RPMI7951 (cell line): ENCODE data around the gene MYRIP. TPM values are rescaled to one million over a fixed set of nuclear protein-coding genes. Genes with fewer than 3 reads are reported as not detected.
"Not testable (repeated sequence)": the region's sequence is repeated elsewhere in the genome, so short reads cannot be mapped to it uniquely, and the experiment has no call there.

ENCODE experiments used
- DNase-seq: peaks from one replicate; pipeline ENCODE4 v3.0.0-alpha.2; 2012; ENCODE audit warnings: low read depth
- total RNA-seq: library from RNA; depleted of rRNA; stranded (reverse); fragments of >200 nt; shearing (Covaris generic); gene quantifications from 2 replicates; pipeline ENCODE4 v1.2.3, GENCODE V29; 2014

The MYRIP gene
- total RNA-seq, 1 experiment from 2014 or later, result not detected

DNA sequence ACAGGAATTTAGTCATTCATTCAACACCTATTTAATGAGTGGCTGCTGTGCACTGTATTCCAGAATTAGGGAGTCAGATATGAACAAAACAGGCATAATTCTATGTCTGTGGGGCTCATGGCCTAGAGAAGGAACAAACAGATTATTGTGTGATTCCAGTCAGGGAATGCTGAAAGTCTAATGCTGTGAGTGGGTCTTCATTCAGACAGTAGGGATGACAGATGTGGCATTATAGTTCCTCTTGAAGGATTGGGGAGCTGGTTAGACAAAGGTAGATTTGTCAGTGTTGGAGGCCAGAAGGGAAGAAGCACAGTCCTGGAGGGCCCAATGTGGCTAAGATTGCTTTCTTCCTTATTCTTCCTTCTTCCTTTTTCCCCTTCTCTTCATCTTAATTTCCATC is 273.7 kb downstream of the MYRIP start:
- DNase-seq, result peak; percentile 33

DNA sequence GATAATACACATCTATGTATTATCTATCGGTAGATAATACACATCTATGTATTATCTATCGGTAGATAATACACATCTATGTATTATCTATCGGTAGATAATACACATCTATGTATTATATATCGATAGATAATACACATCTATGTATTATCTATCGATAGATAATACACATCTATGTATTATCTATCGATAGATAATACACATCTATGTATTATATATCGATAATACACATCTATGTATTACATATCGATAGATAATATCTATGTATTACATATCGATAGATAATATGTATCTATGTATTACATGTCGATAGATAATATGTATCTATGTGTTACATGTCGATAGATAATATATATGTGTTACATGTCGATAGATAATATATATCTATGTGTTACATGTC is 275.0 kb downstream of the MYRIP start:
- not testable (repeated sequence) for DNase-seq

DNA sequence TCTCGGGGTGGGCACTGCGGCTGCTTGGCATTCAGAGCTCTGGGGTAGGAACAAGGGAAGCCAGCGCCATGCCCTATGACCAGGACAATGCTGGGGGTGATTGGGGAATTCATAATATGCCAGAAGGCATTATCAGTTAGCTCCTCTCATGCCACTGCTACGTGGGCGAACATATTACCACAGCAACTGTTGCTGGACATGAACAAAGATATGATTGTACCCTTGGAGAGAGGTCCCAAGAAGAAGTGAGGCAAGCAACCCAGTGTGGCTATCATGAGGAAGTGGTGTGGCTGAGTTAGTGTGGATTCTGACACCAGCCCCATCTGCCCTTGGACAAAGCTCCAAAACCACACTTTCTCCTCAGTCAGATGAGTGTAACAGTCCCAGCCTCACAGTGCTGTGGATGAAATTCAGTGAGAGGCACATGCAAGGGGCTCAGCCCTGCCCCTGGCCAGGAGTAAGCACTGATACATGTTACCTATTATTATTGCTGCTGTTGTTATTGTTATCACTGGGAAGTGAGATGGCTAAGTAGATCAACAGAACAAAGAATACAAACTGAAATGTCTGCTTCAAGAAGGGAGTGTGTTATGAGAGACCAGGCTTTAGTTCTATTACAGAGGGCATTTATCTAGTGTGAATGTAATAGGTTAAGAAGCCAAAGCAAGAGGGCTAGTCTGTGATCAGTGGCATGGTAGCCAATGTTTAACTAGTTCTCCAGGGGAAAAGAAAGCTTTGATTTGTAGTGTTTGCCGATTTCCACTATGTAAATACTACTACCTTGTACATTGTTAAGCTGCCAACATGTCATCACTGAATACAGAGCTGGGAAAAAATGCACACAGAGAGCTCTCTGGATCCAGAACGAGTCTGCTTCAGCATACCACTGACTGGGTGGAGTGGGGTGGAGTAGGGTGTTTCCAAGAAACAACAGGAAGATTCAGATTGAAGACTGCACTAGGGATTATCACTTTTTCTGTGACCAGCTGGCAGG is 277.8 kb downstream of the MYRIP start:
- peak; percentile 42 for DNase-seq

DNA sequence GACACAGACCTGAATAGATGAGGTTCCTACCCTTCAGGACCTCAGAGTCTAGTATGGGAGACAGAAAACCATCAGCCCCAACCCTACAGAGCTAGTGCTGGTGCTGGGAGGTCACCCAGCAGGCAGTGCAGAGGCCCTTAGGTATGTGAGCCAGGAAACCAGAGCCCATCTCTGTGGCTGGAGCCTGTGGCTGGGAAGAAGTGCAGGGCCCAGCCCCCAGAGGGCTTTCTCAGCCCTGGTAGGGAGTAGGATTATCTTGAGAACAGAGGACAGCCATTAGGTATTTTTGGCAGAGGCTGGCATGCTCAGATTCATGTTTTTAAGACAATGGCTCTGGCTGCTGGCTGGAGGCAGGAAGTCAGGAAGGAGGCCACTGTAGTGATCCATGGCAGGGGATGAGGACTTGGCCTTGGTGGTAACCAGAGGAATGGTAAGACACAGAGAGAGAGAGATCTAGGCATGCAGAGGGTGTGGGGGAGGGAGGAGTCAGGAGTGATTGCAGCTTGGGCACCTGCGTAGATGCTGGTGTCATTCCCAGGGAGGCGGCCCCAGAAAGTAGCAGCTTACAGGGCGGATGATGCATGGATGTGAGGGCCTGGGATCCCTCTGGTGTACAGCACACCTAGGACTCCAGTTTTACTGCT is 279.2 kb downstream of the MYRIP start:
- DNase-seq, result no peak

DNA sequence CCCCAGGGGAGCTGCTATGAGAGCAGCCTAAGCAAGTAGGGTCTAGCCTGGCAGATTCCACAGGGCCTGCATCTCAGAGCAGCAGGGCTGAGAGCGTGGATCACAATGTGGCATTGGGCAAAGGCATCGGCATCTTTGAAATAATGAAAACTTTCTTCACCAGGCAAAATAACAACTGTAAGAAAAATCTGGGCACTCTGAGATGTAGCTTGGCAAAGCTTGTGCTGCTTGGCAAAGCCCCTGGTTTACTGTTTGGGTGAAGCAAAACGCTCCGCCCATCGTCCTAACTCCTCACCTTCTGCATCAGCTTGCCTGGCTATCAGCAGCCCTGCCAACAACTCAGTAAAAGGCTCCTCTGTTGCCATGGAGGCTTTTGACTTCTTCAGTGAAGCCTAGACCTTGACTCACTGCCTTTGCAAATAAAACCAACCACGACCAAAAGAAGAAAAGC is 287.3 kb downstream of the MYRIP start:
- no peak for DNase-seq

DNA sequence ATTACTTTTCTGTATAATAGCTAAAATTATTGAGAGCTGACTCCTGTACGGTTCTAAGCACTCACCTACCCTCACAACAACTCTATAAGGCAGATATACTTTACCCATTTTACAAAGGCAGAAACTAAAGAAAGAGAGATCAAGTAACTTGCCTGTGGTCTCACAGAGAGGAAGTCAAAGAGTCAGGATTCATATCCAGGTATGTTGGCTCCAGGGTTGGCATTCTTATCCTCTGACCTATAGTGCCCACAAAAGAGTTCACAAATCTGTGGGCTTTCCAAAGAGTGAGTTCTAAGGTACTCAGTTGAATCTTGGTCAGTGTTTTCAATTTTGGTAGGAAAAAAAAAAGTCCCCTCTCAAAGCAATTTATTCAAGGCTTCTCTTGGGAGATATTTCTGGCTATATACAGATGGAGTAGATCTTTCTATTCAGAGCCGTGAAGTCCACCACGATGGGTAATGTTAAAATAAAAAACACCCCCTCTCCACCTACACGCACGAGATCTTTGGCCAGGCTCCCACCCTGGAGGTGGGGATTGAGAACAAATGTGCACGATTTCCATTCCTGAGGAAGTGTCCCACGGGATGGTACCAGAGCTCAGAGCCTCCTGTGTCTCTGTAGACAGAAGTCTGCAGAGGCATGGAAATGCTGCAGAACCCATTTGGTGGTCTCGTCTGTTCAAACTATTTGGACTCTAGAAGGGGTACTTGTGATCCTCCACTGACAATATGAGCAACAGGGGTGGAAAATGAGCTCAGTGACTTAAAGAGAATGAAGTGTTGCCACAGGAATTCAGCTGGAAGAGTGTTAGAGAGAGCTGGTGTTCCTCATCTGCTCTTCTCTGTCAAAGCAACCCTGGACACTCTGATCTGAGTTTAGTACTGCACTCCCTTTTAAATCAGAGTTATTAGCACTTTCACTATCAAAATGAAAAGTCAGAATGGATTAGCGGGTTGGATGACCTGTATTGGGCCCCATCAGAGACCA is 288.0 kb downstream of the MYRIP start:
- DNase-seq, result no peak

DNA sequence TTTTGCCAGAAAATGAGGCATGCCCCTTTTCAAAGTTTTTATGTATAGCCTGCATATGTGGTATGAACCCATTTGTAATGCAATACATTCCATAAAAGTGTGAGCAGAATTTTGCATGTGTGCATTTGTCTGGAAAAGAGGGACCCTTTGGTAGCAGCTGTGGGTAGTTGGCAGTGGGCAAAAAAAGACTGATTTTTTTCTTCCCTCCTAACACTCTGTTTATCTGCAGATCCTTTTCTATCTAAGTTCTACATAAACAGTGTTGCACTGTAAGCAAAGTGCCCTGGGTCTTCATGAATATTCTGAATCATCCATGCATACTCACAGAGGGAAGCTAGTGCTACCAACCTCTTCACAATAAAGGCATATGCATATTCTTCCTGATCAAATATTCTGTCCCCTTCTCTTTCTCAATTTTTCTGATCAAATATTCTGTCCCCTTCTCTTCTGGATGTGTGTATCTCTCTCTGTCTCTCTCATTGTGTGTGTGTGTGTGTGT is 288.9 kb downstream of the MYRIP start:
- DNase-seq, result no peak

DNA sequence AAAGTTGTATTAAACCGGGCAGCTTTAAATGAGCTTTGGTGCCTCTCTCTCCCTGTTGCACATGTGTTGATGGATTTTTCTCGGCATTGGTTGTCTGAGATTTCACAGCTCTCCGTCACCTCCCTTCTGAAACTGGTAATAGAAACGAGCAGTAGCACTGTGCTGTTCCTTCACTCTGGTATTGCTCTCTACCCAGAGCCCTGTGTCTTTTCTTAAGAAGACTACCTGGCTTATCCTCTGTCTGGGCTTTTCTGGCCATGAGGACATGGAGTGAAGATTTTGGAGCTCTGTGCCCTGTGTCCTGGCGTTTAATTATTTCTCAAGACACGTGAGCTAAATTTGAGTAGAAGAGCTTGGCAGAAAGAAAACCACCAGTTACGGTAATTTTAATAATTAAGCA is 290.5 kb downstream of the MYRIP start:
- DNase-seq, result no peak

DNA sequence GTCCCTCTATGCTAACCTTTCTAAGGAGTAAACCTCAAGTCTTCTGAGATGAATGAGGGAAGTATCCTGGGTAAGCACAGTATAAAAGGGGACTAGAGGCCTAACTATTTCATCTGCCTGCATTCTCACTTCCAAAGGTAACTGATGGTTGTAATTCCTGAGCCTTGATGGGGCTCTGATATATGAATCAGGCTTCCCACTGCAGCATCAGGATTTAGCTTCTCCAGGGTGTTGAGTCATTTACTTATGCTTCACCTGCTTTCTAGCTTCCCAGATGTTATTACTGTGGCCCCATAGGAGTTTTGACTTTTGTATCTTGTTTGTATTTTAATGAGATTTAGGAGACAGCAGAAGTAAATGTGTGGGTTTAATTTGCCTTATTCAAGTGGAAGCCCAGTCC is 292.8 kb downstream of the MYRIP start:
- DNase-seq, result no peak

DNA sequence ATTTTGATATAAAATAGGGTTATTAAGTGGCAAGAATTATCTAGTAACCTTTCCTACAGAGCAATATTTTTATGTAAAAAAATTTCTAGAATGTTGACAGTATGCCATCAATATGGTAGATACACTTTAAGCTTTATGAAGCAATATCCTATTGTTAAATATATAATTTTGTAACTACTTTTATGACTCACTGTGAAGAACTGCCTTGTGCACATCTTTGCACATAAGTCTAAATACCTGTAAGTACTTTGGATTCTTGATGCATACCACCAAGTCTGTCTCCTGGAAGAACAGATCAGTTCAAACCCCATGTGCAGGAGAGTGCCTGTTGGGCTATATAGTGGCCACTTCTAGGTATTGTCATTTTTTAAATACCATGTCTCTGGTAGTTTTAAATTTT is 294.4 kb downstream of the MYRIP start:
- DNase-seq, result no peak

DNA sequence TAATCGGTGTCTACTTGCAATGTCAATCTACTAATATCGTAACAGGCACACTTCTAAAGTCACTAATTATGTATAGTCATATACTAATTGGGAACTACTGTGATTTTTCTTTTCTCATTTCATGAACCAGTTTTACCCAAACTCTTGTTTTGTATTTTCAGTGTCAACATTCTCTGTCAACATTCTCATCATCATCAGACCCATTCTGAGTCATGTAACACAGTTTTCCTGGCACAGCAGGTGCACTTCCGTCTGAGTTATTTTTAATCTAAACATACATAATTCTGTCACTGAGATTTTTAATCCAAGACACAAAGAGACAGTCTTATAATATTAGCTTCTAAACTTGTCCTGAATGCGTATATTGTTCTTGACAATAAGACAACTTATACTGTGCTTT is 295.0 kb downstream of the MYRIP start:
- no peak for DNase-seq

DNA sequence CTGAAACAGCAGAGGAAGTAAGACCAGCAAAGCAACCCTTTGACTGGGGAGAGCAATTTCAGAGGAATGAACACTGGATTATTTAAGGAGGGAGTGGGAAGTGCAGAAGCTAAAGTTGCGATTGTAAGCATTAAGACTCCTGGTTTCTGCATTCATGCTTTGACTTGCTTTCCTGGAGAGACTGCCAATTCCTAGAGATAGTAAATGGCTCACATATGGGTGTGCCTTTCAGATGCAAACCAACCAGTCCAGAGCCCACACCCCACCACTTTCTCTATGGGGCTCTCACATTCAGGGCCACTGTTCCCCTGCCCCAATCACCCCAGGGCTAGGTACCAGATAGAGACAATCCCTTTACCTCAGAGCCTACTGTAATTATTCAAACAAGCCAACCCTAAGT is 299.2 kb downstream of the MYRIP start:
- no peak for DNase-seq

DNA sequence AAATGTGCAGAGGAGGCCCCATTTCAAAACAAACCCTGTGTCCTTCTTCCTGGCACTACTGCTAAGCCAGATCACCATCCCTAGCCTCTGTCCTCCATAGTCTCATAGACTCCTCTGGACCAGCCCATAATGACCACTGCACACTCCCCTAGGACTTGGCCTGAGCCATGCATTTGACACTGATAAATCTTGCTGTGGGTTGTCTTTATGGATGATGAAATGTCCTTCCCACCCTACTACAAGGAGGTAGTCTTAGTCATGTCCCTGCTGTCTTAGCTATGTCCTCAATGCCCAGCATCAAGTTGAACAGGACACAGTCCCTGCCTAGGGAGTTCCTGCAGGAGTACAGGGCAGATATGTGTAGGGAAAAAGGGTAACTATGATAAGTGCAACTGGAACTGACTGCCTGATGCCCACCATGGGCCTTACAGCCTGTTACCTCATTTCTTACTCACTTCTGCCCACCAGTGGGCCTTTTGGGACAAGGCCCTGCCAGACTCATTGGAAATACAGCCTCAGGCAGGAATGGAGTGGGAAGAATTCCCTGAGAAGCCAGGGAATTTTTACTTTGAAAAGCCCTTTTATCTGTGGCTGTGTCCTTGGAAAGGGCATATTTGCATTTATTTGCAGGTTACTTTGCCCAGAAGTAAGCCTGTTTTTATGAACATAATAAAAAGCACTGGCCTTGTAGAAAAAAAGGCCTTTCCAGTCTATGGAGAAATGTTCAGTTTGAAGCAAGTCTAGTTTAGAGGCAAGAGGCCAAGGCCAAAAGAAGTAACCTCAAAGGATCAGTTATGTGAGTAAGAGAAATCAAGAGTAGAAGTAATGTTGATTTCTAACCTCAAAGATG is 300.5 kb downstream of the MYRIP start:
- DNase-seq, result peak; percentile 4

DNA sequence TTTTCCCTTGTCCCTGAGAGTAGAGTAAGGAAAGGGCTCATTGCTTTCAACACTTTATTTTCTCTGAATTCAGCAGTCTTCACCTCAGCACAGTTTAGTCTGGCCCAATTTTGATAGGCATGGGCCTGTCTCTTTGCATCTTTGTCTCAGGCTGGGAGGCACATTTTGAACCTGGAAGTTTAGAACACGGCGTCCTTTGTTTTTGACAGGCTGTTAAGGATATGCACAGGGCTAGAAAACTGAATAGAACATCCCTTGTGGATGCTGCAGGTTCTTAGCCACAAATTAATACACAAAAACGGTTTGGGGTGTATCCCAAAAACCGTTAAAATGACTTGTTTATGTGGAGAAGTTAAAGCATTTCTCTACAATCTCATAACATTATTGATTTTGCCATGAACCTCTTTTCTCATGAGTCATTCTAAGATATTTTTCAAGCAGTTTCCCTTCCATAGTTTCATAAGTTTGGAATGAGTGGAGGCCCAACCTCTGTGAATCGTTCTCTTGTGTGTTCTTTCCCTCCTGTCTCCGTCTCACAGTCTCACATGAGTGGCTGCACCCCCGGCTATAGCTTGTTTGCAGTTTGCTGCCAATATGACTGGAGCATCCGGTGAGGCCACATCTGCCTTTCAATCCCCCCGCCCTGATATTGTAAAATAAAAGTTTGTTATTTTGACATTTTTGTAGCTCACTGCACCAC is 307.2 kb downstream of the MYRIP start:
- DNase-seq, result peak; percentile 29

DNA sequence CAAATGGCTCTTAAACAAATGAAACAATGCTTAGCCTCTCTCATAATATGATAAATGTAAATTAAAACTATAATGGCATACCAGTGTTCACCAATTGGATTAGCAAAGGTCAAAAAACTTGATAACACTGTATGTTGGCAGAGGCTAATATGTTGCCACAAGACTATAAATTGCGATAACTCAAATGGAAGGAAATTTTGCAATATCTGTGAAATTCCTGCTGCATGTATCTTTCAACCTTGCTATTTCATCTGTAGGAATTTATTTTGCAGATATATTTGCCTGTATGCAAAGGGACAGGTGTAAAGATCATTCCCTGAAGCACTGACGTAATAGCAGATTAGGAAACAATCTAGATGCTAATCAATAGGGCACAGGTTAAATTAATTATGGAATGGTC is 308.7 kb downstream of the MYRIP start:
- no peak for DNase-seq

DNA sequence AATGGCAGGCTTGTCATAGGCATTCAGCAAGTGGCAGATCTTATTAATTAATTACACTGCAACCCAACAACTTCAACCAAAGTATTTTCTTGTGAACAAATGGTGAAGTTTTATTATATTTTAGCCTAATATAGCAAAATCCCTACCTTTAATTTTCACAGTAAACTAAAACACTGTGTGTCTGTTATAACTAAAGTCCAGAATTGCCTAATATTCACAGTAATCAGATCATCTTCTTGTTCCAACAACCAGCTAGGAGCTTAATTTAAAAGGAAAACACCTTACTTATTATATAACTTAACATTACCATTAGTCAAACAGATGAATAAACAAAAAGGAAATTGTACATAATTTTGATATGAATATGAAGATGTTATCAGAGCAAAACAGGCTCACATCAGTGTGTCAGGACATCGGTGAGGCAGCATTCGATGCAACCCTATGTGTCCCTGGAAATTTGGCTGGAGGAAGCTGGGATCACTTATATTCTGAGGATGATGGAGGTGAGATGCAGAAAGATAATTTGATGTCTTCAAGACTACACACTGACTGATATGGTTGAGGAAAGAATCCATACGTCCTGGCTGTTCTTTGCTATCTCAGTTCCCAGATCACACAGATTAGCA is 310.8 kb downstream of the MYRIP start:
- DNase-seq, result no peak

DNA sequence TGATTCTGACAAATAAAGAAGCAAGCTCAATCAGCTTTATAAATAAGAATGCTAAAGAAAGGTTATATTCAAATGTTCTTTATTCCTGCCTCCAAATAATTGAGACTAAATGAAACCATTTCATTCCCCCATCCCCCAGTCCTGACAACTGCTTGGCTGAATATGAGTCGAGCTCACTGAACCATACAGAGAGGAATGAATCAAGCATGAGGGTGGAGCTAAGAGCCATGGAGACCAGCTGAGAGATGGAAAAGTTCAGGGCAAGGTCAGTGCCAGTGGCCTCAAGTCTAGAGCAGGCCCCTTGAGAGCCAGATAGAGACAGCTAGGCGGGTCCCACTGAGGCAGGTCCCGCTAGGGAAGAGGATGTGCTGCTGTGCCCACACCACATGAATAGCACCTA is 311.4 kb downstream of the MYRIP start:
- DNase-seq, result peak; percentile 3

DNA sequence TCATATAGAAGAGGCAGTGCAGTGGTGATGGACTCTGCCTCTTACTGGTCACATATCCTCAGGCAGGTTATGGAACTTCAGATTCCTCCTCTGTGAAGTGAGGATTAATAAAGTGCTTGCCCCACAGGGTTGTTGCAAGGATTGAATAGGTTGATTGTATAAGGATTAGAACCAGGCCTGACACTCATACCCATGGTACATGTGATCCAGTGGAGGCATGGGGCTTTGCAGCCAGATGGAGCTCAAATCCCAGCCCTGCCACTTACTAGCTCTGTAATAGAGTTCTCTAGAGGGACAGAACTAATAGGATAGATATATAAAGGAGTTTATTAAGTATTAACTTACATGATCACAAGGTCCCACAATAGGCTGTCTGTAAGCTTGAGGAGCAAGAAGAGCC is 315.5 kb downstream of the MYRIP start:
- no peak for DNase-seq

DNA sequence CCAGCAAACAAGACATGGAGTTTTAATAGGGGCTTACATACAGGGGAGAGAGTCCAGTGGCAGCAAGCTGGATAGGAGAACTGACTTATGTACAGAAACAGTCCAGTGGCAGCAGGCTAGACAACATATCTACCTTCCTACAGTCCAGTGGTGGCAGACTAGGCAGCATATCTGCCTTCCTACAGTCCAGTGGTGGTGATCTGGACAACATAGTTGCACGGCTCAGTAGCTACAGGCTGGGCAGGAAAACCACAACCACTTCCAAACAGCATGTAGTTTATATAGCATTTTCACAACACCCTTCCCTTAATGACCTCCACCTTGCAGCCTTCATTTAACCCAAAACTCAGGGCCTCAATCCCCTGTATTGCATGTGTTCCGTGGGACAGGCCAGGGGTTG is 318.8 kb downstream of the MYRIP start:
- DNase-seq, result no peak

DNA sequence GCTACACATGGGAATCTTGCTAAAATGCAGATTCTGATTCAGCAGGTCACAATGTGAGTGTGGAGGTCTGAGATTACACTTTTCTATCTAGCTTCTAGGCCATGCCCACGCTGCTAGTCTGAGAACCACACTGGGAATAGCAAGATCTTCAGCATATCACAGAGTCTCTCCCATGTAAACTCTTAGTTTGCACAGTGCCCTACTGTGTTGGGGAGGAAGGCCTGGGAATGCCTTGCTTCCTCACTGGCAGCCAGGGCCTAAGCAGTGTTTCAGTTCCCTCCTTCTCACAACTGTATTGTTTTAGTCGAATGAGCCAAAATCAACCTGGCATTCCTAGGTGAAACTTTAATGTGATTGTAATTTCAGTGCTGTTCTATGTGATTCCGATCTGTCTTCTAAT is 320.1 kb downstream of the MYRIP start:
- DNase-seq, result no peak
